Small intestine (tissue), 7 donors: ENCODE results near the gene FZR1. TPM values are rescaled to one million over a fixed set of nuclear protein-coding genes. Genes with fewer than 3 reads are reported as not detected.
A peak's percentile ranks its signal among the peaks of the same experiment; 100 is the strongest.

Experiments used
- DNase-seq, 2 donors: peaks; one replicate each; pipeline versions ENCODE4 v3.0.0 to v3.0.0-alpha.2; 2013
- FAIRE-seq: peaks from 2 replicates; lab custom pipeline; 2012; peaks lifted over from hg19 to GRCh38; lab: Jason Lieb, UNC
- H3K27ac ChIP-seq, 3 donors: one replicate each; pipeline ENCODE4 v1.5.1; 2013; ENCODE audit warnings: low read length in 2 of 3, mild to moderate bottlenecking in 2 of 3, control low read depth in 1 of 3, inconsistent platforms in 1 of 3, low read depth in 1 of 3, moderate library complexity in 1 of 3
- H3K27me3 ChIP-seq, 3 donors: one replicate each; pipeline ENCODE4 v1.6.1; 2013; ENCODE audit warnings: low read length in 3 of 3, inconsistent platforms in 1 of 3; ENCODE audit not compliant: control insufficient read depth in 3 of 3, insufficient read depth in 3 of 3
- H3K36me3 ChIP-seq, 3 donors: one replicate each; pipeline ENCODE4 v1.6.1; 2013; ENCODE audit warnings: low read length in 3 of 3, inconsistent platforms in 1 of 3, low read depth in 1 of 3, mild to moderate bottlenecking in 1 of 3, moderate library complexity in 1 of 3; ENCODE audit not compliant: control insufficient read depth in 3 of 3, insufficient read depth in 2 of 3
- H3K4me1 ChIP-seq, 3 donors: one replicate each; pipeline ENCODE4 v1.6.1; 2013; ENCODE audit warnings: low read length in 2 of 3, inconsistent platforms in 1 of 3, low read depth in 1 of 3, mild to moderate bottlenecking in 1 of 3, moderate library complexity in 1 of 3; ENCODE audit not compliant: control insufficient read depth in 3 of 3, insufficient read depth in 2 of 3
- H3K4me3 ChIP-seq, 3 donors: one replicate each; pipeline ENCODE4 v1.5.1; 2013; ENCODE audit warnings: low read length in 3 of 3, control low read depth in 1 of 3, inconsistent platforms in 1 of 3, low read depth in 1 of 3, mild to moderate bottlenecking in 1 of 3, moderate library complexity in 1 of 3
- H3K9me3 ChIP-seq, 2 donors: one replicate each; pipeline ENCODE4 v1.6.1; 2013; ENCODE audit warnings: low read depth in 1 of 2, low read length in 1 of 2; ENCODE audit not compliant: control insufficient read depth in 2 of 2, insufficient read depth in 1 of 2
- whole genome bisulfite sequencing, 3 donors: extraction: QIAGEN DNeasy Blood & Tissue Kit; methylation state at CpG; one replicate each; pipeline ENCODE4 v1.1.7; 2013; 5-methylcytosine and 5-hydroxymethylcytosine counted together
- polyA plus RNA-seq, 4 donors: library from polyadenylated mRNA; stranded (reverse) in 3 of 4; unstranded in 1 of 4; fragments of 200-250 nt in 3 of 4; fragments of 120-200 nt in 1 of 4; gene quantifications; one replicate each; pipeline versions ENCODE4 v1.2.1 to v1.2.3, GENCODE V29; 2013
- donor health status: healthy with polysubstance abuse.
- donor health status: control.
- donor health status: control.
- donor health status: Bipolar disorder and iron deficiency.
- donor health status: healthy.

The FZR1 gene
- polyA plus RNA-seq, 4 donors = 29.5 to 39.0 (median 32.6) TPM

GRCh38 chr19:3482507-3483225 is 23.4 kb upstream of the FZR1 start:
- H3K27me3 ChIP-seq = peaks cover 0 to 6% (median 0%) of the 10 kb centered on the region in 3 donors
- FAIRE-seq (no peak), DNase-seq (peak in 1 of 2 donors; percentile 84)
- peak overlapping the region in 2 of 3 donors; percentile 5 to 75 for H3K4me3 ChIP-seq
- peaks cover 0 to 24% (median 0%) of the 10 kb centered on the region in 3 donors for H3K36me3 ChIP-seq
- peaks cover 0 to 29% (median 0%) of the 10 kb centered on the region in 3 donors for H3K4me1 ChIP-seq
- H3K27ac ChIP-seq = peak overlapping the region; percentile 68 to 99 (median 96)
- H3K9me3 ChIP-seq = peaks cover 0 to 7% of the 10 kb centered on the region in 2 donors
- WGBS, 3 donors = 54 to 73% (median 59%) methylated on average over 41 to 49 of the region's 49 CpGs

- H3K36me3 ChIP-seq = peaks cover 0 to 21% (median 0%) of the 10 kb centered on the region in 3 donors
- FAIRE-seq (no peak), DNase-seq (peak in 1 of 2 donors; percentile 68)
- 19 to 80% (median 39%) methylated on average over 23 to 33 of the region's 33 CpGs for WGBS, 3 donors
- peak within 1 kb of the TSS in 2 of 3 donors; percentile 5 to 75 for H3K4me3 ChIP-seq
- H3K4me1 ChIP-seq = peaks cover 0 to 28% (median 0%) of the 10 kb centered on the region in 3 donors
- H3K9me3 ChIP-seq = peaks cover 0 to 7% of the 10 kb centered on the region in 2 donors
- peak within 1 kb of the TSS; percentile 68 to 99 (median 96) for H3K27ac ChIP-seq
- H3K27me3 ChIP-seq = peaks cover 0 to 6% (median 0%) of the 10 kb centered on the region in 3 donors
Measured at GRCh38 chr19:3483226-3483628, 22.9 kb upstream of the FZR1 start, which contains the start of gene SMIM44. TSS of gene SMIM44 (minus strand) at chr19:3483441. CDS start at chr19:3483403, 38 bp downstream.

- WGBS, 3 donors = 96% methylated on average over 52 to 55 of the region's 55 CpGs
- Histone ChIP-seq H3K27ac (no peak overlapping the region), H3K9me3 (peaks cover 0 to 2% of the 10 kb centered on the region in 2 donors), H3K27me3 (no peaks in the 10 kb centered on the region), H3K4me3 (no peak overlapping the region), H3K36me3 (peaks cover 7 to 74% (median 14%) of the 10 kb centered on the region in 3 donors), H3K4me1 (no peaks in the 10 kb centered on the region)
- DNase-seq = no peak
- FAIRE-seq = no peak
Measured at GRCh38 chr19:3491396-3492119, 14.6 kb upstream of the FZR1 start.

- FAIRE-seq (no peak), DNase-seq (no peak)
- no peaks in the 10 kb centered on the region for H3K9me3 ChIP-seq
- H3K4me1 ChIP-seq = no peaks in the 10 kb centered on the region
- WGBS, 3 donors = 95 to 98% (median 97%) methylated on average over 41 to 45 of the region's 45 CpGs
- peaks cover 7 to 74% (median 14%) of the 10 kb centered on the region in 3 donors for H3K36me3 ChIP-seq
- no peaks in the 10 kb centered on the region for H3K27me3 ChIP-seq
- H3K27ac ChIP-seq = no peak overlapping the region
- H3K4me3 ChIP-seq = no peak overlapping the region
Measured at GRCh38 chr19:3492131-3492839, 13.8 kb upstream of the FZR1 start.

GRCh38 chr19:3492919-3493318 is 13.2 kb upstream of the FZR1 start:
- Histone ChIP-seq H3K27me3 (no peaks in the 10 kb centered on the region), H3K27ac (no peak overlapping the region), H3K4me3 (no peak overlapping the region), H3K36me3 (peaks cover 7 to 78% (median 14%) of the 10 kb centered on the region in 3 donors), H3K9me3 (no peaks in the 10 kb centered on the region), H3K4me1 (no peaks in the 10 kb centered on the region)
- 93 to 94% (median 93%) methylated on average over 16 of the region's 16 CpGs for WGBS, 3 donors
- FAIRE-seq (no peak), DNase-seq (no peak)

GRCh38 chr19:3493651-3494050 is 12.5 kb upstream of the FZR1 start:
- WGBS, 3 donors = 94 to 95% (median 95%) methylated on average over 14 of the region's 14 CpGs
- FAIRE-seq = no peak

GRCh38 chr19:3494051-3494450 is 12.1 kb upstream of the FZR1 start:
- Histone ChIP-seq H3K9me3 (no peaks in the 10 kb centered on the region), H3K27ac (no peak overlapping the region), H3K4me3 (no peak overlapping the region), H3K36me3 (peaks cover 7 to 76% (median 14%) of the 10 kb centered on the region in 3 donors), H3K4me1 (no peaks in the 10 kb centered on the region), H3K27me3 (no peaks in the 10 kb centered on the region)
- DNase-seq (no peak), FAIRE-seq (no peak)
- 84 to 90% (median 85%) methylated on average over 15 of the region's 15 CpGs for WGBS, 3 donors

More at GRCh38 chr19:3493651-3494050, 12.5 kb upstream of the FZR1 start:
- Histone ChIP-seq H3K4me1 (no peaks in the 10 kb centered on the region), H3K36me3 (peaks cover 7 to 76% (median 14%) of the 10 kb centered on the region in 3 donors), H3K4me3 (no peak overlapping the region), H3K27ac (no peak overlapping the region), H3K9me3 (no peaks in the 10 kb centered on the region), H3K27me3 (no peaks in the 10 kb centered on the region)
- DNase-seq = no peak

- 85 to 88% (median 86%) methylated on average over 18 of the region's 18 CpGs for WGBS, 3 donors
- Histone ChIP-seq H3K9me3 (no peaks in the 10 kb centered on the region), H3K4me1 (peaks cover 0 to under 1% (median 0%) of the 10 kb centered on the region in 3 donors), H3K27me3 (no peaks in the 10 kb centered on the region), H3K36me3 (peaks cover 7 to 76% (median 14%) of the 10 kb centered on the region in 3 donors), H3K27ac (no peak overlapping the region), H3K4me3 (no peak overlapping the region)
- DNase-seq = no peak
- FAIRE-seq = no peak
Measured at GRCh38 chr19:3494559-3494958, 11.6 kb upstream of the FZR1 start.
